OCI-M2 (cell line): ENCODE results near the gene RPS6KC1.
"Not testable (repeated sequence)": the region's sequence is repeated elsewhere in the genome, so short reads cannot be mapped to it uniquely, and the experiment has no call there.

Source experiments
- DNase-seq: peaks from one replicate; lab custom pipeline; 2025; ENCODE audit not compliant: unreplicated experiment; lab: John Stamatoyannopoulos, UW

Gene RPS6KC1

DNA sequence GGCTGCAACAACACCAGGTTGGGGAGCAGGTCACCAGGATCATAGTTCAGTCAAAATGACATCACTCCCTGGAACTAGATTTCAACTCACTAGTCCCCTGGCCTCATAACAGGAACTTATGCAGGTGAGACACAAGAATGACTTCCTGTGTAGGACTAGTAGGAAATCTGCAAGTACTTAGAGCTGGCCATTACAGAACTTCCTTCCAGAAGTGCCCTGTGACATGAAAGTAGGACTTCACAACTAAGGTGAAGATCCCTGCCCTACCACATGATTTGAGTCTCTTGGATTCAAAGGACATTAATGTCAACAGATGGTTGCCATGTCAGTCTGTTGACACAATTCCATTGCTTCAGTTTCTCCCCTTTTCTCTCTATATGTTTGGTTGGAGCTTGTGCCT is 223.1 kb downstream of the RPS6KC1 start:
- no peak for DNase-seq

DNA sequence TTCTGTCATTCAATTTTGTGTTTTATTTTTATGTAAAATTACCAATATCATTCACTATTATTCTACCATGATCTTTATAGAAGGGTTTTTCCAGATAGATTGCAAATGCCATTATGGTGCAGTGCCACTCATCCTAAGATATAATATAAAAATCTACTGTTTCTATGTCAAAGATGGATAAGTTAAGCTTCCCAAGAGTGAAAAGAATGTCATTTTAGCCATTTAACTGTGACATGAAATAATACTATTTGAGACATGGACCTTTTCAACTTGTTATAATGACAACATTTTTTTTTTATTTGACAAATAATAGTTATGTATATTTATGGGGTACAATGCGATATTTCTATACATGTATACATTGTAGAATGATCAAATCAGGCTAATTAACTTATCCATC is 224.3 kb downstream of the RPS6KC1 start:
- no peak for DNase-seq

DNA sequence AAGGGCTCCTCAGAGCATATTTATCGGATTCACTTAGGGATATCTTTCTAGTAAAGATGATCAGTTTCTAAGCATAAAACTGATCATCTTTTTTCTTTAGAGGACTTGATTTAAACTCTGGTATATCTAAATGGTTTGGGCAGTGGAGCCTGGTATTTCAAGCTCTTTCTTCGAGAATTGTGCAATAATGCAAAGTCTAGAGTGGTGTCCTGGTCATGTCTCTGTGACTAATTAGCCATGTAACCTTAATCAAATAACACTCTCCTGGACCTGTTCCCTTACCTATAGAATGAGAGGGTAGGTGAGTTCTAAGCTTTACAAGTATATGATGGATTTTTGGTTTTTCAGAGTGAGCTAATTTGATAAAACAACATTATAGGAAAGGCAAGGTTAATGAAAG is 225.2 kb downstream of the RPS6KC1 start:
- DNase-seq, result no peak

DNA sequence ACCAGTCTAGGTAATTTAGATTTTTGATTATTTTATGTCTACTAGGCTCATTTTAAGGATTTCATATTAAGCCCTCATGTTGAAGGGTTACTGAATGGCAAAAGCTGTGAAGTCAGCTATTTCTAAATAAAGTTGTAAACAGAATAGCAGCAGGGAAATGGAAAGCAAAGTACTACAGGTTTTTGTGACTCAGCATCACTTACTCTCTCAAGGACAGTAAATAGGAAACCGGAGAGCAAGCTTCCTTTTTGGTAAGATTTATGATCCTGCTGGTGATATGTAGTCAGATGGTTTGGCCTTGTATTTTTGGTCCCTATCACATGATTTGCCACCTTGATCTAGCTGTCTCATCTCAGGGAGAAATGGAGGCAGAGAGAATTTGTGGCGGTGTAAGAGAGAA is 226.0 kb downstream of the RPS6KC1 start:
- DNase-seq, result no peak

DNA sequence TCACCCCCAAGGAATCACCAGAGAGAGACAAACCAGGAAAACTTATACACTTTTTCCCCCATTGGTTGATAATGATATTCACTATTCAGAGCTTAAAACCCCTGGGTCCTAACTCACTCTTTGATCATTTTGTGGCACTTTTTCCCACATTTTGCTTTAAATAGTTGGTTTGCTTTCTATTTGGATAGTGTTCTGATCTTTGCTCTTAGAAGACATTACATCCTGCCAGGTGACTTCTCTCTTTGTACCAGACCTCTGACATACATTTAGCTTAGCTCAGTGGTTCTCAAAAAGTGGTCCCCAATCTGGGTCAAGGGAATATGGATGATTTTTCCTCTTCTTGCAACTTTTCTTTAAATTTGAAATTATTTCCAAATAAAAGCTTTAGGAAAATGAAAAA is 228.4 kb downstream of the RPS6KC1 start:
- DNase-seq, result no peak

DNA sequence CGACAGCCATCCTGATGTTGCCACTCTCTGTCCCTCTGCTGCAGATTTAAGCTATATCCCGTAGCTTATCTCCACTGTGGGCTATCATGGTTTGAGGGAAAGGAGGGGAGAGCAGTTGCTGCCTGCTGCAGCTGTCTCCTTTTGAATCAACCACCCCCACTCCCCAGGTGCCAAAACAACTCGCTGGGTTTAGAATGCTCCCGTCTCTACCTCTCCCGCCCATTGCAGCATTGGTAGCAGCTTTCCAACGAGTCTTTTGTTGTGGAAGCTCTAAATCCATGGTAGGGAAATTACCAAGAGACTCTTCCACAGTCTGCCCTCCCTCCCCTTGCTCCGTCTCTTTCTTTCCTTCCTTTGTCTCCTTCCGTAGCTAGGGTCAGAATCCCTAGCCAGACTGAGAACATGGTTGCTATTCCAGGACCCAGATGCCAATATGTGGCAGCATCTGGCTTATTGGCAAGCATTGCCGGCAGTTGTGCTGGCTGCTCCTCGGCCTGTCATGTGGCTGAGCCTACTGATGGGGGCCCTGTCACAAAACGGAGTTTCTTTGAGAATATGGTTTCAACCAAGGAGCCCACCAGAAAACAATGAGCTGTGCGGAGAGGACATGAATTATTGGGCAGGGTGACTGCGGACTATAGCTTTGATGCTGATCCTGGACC is 230.7 kb downstream of the RPS6KC1 start:
- DNase-seq, result no peak

DNA sequence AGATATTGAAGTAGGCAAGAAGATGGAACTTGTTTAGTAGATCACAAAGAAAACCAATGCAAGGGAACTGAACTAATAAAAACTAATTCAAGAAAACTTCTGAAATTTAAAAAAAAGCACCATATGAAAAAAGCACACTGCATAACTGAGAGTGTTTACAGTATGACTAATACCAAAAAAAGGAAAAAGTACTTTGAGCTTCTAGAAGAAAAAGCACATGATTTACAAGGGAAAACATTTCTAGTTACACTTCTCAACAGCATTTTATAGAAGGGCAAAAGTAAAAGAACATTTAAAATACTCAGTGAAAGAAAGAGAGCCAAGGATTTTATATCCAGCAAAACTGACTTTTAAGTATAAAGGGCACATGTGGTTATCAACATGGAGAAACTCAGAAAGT is 233.6 kb downstream of the RPS6KC1 start:
- DNase-seq, result no peak

DNA sequence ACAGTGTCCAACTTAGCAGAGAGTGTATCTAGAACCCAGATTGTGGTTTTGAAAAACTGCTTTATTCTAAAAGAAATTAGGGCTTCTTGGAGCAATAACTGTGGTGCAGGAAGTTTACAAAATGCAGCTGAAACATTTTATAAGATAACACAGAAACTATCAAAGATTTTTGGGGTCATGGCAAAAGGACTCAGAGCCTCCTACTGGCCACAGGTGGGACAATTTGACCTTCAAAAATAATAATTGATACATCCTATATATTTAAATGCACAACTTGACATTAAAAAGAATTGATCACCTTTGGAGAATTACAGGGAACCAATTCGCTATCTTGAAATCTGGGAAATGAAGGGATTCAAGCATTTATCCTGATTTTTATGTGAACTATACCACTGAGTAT is 235.2 kb downstream of the RPS6KC1 start:
- DNase-seq, result no peak

DNA sequence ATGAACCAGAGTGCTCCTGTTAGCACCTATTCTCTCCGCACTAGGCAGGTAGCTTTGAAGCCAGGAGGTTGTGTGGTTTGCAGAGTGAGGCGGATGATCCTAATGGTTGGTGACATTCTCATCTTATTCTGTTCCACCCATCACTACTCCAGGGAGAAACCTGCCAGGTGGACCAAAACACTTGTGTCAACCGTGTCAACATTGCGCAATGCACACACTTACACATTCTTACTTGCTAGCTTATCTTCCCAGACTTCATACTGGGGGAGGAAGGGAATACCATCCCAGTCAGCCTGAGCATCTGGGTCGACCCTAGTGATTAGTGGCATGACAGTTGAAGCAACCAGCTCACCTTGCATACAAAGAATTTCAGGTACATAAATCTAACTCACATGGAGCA is 236.9 kb downstream of the RPS6KC1 start:
- no peak for DNase-seq

DNA sequence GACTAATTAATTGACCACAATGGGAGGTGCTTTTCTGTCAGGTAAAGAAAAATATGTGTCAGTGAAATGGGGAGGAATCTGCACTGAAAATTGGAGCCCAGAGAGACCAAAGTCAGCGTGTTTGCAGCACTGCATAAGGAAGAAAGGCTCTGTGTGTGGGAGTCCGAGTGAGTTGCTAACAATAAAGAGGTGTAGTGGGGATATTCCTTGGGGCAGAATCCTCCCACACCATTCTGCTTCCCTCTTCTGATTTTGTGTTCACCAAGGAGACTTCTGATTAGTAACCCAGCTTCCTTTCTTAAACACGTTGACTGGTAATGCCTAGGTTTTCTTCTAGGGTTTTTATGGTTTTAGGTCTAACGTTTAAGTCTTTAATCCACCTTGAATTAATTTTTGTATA is 240.5 kb downstream of the RPS6KC1 start:
- no peak for DNase-seq

DNA sequence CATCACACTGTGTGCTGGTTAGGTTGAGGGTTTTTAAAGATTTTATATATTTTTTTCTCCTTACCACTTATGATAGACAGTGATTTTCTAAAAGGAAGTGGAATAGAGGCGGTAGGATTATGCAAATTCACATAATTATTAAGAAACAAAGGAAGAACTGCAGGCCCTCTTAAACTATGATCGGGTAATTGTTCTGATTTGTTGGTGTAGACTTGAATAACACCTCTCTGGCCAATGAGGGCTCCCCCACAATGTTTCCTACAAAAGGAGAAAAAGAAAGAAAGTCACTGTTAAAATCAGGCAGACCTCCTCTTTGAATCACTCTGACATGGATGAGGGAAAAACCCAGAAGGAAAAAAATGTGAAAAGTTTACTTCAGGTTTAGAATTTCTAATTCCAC is 241.6 kb downstream of the RPS6KC1 start:
- no peak for DNase-seq

DNA sequence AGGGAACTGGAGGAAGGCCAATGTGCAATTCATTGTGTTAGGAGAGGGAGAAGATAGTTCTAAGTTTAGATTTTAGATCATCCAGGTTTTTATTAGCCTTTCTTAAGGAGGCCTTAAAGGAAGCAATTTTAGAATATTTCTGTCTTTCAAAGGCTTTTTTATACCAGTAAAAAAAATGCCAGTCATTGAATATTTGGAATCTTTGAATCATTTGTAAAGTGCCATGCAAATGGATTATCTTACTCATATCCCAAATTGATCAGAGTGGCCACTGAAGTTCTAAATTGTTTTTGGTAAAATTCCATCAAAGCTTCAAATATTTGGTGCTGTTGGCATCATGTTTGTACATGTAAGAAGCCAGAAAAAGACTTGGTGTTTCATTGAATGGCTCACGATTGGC is 244.8 kb downstream of the RPS6KC1 start:
- no peak for DNase-seq

DNA sequence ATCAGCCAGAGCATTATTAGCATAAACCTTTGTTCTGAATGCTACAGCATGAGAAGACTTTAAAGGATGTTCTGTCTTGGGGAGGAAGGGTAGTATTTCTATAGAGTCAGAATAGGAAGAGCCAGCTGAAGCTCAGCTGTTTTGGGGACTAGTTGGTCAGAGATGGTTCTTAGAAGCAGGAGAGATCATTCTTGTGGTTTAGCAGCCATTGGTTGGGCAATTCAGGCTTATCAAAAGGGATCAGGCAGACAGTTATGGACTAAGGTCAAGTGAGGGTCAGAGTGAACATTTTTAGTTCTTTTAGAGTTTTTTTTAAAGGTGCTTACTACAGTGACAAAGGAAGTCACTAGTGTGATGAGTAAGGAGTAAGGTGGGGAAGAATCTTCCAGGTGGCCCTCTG is 245.5 kb downstream of the RPS6KC1 start:
- DNase-seq, result no peak

DNA sequence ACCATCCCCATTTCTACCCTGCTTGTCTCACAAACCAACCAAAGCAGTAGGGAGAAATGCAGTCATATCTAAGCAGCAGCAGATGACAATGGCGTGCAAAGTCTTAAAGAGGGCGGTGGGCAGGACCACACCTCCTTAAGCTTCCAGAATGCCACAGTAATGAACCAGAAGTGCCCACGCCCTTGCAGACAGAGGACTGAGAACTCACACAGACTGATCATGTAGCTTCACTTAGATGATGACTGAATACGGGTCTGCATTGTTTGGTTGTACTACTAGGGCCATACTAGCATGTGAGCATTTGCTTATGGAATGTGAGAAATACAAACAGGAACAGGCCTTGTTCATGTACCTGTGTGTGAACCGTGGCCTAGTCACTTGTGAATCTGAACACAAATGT is 246.0 kb downstream of the RPS6KC1 start:
- DNase-seq, result no peak

DNA sequence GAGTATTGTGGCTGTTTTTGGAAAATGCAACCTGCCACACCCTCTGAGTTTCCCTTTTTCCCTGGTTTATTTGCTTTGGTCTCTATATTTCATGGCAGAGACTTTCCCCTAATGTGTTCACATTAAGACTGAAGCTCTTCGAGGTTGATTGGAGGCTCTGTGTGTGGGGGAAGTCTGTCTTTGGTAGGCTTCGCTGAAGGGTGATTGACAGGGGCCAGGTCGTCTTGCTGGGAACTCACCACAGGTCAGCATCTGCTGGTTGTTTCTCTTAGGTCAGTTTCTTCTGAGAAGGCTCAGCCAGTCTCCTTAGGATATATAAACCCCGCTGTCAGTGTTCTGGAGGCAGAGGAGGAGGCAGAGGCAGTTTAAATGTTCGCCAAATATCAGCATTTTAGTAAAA is 249.4 kb downstream of the RPS6KC1 start:
- DNase-seq, result no peak

DNA sequence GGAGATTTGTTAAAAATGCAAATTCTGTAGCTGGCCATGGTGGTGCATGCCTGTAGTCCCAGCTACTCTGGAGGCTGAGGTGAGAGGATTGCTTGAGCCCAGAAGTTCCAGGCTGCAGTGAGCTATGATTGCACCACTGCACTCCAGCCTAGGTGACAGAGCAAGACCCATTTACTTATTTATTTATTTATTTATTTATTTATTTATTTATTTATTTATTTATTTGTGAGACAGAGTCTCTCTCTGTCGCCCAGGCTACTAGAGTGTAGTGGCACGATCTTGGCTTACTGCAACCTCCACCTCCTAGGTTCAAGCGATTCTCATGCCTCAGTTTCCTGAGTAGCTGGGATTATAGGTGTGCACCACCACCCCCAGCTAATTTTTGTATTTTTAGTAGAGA is 250.5 kb downstream of the RPS6KC1 start:
- not testable (repeated sequence) for DNase-seq

DNA sequence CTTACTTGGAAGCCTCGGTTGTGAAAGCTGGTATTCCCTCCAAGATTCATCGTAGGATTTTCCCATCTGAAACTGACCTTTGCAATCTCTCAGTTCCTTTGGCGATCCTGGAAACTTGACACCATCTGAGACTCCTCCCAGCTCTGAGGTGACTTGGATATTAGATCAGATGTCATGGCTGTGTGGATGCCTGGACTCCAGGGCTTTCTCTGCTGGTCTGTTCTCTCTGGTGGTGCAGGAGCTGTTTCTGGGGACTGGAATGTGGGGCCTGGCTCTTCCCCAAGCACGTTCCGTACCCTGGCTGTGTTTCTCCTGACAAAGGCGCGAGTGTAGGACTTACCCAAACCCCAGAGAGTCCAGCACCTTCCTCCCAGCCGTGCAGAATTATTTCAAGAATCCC is 252.2 kb downstream of the RPS6KC1 start:
- DNase-seq, result no peak

DNA sequence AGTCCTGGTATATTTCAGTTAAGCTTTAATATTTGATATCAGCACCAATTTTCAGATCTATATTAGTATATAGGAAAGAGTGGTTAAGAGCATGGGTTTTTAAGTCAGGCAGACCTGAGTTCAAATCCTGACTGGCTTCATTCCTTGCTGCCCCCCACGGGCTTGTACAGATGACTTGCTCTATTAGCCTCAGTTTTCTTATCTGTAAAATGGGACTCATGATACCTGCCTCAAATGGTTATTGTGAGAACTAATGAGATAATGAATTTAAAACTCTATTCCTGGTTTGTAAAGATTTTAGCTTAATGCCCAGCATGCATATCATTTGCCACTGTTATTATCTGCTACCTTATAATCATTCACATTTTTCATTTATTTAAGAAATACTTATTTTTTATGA is 264.5 kb downstream of the RPS6KC1 start:
- no peak for DNase-seq

DNA sequence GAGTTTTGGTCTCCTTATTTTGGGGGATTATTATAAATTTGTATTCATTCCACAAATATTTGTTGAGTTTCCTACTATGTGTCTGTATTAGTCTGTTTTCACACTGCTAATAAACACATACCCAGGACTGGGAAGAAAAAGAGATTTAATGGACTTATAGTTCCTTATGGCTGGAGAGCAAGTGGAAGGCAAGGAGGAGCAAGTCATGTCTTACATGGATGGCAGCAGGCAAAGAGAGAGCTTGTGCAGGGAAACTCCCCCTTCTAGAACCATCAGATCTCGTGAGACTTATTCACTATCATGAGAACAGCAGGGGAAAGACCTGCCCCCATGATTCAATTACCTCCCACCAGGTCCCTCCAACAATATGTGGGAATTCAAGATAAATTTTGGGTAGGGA is 267.4 kb downstream of the RPS6KC1 start:
- not testable (repeated sequence) for DNase-seq

DNA sequence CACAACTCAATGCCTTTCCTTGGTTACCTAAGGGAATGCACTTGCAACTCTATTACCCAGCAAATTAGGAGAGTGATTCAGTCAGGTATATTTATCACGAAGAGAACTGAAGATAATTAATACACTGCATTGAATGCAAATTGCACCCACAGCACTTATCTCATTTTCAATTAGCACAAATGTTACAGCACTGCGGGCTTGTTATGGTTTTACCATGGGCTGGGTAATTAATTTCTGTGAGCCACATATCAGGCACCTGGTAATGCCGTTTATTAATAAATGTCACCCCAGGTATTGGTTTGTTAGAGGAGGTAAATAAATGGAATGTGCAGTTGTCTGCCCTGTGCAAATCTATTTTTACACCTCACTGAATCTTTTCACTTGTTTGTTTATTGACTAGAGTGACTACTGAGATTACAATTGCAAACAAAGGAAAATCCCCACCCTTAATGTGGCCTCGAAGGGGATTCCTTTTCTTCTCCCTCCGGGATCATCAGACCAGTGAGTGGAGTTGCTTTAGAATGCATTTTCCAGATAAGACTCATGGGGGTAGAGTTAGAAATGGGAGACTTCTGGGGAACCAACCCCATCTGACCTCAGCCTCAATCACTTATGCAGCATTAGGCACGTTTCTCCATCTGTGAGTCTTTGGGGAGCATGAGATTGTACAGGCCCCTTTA is 269.3 kb downstream of the RPS6KC1 start:
- DNase-seq, result no peak
